AG04450 (cell line): ENCODE results near the gene OR51F2. TPM values are rescaled to one million over a fixed set of nuclear protein-coding genes. Genes with fewer than 3 reads are reported as not detected.
"Not testable (repeated sequence)": the region's sequence is repeated elsewhere in the genome, so short reads cannot be mapped to it uniquely, and the experiment has no call there.

Source experiments
- CTCF ChIA-PET: fragments of 300-600, 350-600 bp; formaldehyde crosslinking; extraction: SDS; loops from one replicate; lab custom pipeline; 2022; ENCODE audit warnings: antibody characterized with exemption, inconsistent platforms; lab: Charles Lee
- POLR2A ChIA-PET: fragments of 350-600 bp; formaldehyde crosslinking; extraction: SDS; loops from one replicate; lab custom pipeline; 2021; ENCODE audit warnings: antibody characterized with exemption, inconsistent platforms; lab: Yijun Ruan, JAX
- DNase-seq: peaks from one replicate; pipeline ENCODE4 v3.0.0-alpha.2; 2011; ENCODE audit warnings: low read depth, low spot score
- H3K27ac ChIP-seq: one replicate; pipeline ENCODE4 v1.5.1; 2012; ENCODE audit warnings: low read depth, low read length, control low read depth
- H3K27me3 ChIP-seq: one replicate; pipeline ENCODE4 v1.6.0; 2012; ENCODE audit warnings: low read length; ENCODE audit not compliant: control insufficient read depth, insufficient read depth
- H3K4me3 ChIP-seq: 2 replicates; pipeline ENCODE4 v1.5.1; 2011; ENCODE audit warnings: mild to moderate bottlenecking, low read depth, low read length, control low read depth
- H3K9me3 ChIP-seq: 2 replicates; pipeline ENCODE4 v1.5.1; 2012; ENCODE audit warnings: low read length; ENCODE audit not compliant: control insufficient read depth, insufficient read depth
- polyA minus RNA-seq: library from RNA; depleted of rRNA, polyadenylated mRNA; stranded (reverse); fragments of >200 nt; gene quantifications from 2 replicates; pipeline ENCODE4 v1.2.3, GENCODE V29; 2011; rRNA and poly(A)+ RNA removed
- polyA plus RNA-seq: library from polyadenylated mRNA; depleted of rRNA; stranded (reverse); fragments of >200 nt; gene quantifications from 2 replicates; pipeline ENCODE4 v1.2.3, GENCODE V29; 2011; rRNA removed
- TF ChIP-seq, protein P1 (sequence below): IDR thresholded peaks from 2 replicates; pipeline ENCODE4 v1.5.1; 2011; ENCODE audit warnings: low read depth, low read length, control low read depth, inconsistent platforms

The OR51F2 gene, protein sequence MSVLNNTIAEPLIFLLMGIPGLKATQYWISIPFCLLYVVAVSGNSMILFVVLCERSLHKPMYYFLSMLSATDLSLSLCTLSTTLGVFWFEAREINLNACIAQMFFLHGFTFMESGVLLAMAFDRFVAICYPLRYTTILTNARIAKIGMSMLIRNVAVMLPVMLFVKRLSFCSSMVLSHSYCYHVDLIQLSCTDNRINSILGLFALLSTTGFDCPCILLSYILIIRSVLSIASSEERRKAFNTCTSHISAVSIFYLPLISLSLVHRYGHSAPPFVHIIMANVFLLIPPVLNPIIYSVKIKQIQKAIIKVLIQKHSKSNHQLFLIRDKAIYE
- polyA plus RNA-seq (not detected in 2 replicates), polyA minus RNA-seq (1.2 TPM in 1 of 2 replicates, not detected in the other)

DNA sequence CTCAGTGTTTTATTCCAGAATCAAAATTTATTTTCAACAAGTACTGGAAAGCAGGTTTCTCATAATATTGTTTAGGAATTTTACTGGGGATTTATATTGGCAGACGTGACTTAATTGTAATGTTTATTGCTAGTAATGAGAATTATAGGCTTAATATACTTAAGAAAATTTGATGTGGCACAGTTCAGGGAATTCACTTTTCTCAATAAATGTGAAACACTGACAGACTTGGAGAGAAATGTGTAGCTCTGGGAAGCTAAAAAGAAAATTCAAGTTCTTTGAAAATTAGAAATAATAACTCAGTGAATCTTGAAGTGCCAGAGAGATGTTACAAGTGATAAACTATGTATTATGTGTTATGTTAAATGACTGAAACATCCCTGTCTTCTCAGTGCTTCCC lies at the start of gene OR51F2:
OR51F2 (plus strand) TSS at position 301 of the 400 bp plus-strand sequence. CDS start 101 bp downstream, outside the sequence.
- Histone ChIP-seq H3K27me3 (no peaks in the 10 kb centered on the region), H3K4me3 (no peak within 1 kb of the TSS), H3K9me3 (no peaks in the 10 kb centered on the region), H3K27ac (no peak within 1 kb of the TSS)
- no peak for DNase-seq
- ChIA-PET CTCF (interaction anchor here (1.4 kb wide), 1 partner anchor 184 kb away, joined by 4 read pairs; the partner anchor contains the start of gene OR51D1), POLR2A (no interaction called here)
- TF ChIP-seq, protein P1, sequence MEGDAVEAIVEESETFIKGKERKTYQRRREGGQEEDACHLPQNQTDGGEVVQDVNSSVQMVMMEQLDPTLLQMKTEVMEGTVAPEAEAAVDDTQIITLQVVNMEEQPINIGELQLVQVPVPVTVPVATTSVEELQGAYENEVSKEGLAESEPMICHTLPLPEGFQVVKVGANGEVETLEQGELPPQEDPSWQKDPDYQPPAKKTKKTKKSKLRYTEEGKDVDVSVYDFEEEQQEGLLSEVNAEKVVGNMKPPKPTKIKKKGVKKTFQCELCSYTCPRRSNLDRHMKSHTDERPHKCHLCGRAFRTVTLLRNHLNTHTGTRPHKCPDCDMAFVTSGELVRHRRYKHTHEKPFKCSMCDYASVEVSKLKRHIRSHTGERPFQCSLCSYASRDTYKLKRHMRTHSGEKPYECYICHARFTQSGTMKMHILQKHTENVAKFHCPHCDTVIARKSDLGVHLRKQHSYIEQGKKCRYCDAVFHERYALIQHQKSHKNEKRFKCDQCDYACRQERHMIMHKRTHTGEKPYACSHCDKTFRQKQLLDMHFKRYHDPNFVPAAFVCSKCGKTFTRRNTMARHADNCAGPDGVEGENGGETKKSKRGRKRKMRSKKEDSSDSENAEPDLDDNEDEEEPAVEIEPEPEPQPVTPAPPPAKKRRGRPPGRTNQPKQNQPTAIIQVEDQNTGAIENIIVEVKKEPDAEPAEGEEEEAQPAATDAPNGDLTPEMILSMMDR, result no peak

DNA sequence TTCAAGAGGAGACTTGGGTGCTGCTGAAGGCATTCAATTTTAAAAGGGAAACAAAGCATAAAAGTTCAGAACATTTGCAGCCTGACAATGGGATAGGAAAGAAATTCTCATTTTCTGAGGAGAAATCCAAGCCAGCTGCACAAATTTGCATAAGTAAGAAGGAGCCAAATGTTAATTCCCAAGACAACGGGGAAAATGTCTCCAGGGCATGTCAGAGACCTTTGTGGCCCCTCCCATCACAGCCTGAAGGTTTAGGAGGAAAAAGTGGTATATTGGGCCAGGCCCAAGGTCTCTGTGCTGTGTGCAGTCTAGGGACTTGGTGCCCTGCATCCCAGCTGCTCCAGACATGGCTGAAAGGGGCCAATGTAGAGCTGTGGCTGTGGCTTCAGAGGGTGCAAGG lies 38.7 kb upstream of the OR51F2 start:
- Histone ChIP-seq H3K27ac (no peak overlapping the region), H3K4me3 (no peak overlapping the region), H3K27me3 (peaks cover 3% of the 10 kb centered on the region), H3K9me3 (no peaks in the 10 kb centered on the region)
- ChIA-PET CTCF (interaction anchor here (3.0 kb wide), 1 partner anchor 146 kb away, joined by 13 read pairs; the partner anchor contains the start of gene OR51D1), POLR2A (no interaction called here)
- TF ChIP-seq, protein P1, result no peak
- no peak for DNase-seq

DNA sequence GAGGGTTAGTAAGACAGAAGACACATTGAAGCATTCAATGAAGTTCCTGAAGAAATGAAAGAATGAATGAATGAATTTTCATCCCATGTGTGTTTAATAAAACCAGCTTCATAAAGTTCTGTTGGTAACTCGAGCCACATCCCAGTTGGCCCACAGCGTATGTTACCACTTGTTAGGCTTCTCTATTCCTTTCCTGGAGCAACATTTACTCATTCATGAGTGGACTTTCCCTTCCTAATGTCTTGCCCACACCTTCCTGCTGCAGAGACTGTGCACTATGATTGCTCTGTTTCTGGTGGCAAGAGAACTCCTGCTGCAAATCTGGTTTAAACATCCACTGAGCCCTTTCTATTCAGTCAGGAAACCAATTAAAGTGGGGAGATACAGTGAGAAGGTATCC lies 23.9 kb upstream of the OR51F2 start:
- TF ChIP-seq, protein P1, result no peak
- POLR2A ChIA-PET, result no interaction called here
- CTCF ChIA-PET, result no interaction called here
- H3K27me3 ChIP-seq, result no peaks in the 10 kb centered on the region
- no peak for DNase-seq
- H3K4me3 ChIP-seq, result no peak overlapping the region
- no peak overlapping the region for H3K27ac ChIP-seq
- H3K9me3 ChIP-seq, result no peaks in the 10 kb centered on the region

DNA sequence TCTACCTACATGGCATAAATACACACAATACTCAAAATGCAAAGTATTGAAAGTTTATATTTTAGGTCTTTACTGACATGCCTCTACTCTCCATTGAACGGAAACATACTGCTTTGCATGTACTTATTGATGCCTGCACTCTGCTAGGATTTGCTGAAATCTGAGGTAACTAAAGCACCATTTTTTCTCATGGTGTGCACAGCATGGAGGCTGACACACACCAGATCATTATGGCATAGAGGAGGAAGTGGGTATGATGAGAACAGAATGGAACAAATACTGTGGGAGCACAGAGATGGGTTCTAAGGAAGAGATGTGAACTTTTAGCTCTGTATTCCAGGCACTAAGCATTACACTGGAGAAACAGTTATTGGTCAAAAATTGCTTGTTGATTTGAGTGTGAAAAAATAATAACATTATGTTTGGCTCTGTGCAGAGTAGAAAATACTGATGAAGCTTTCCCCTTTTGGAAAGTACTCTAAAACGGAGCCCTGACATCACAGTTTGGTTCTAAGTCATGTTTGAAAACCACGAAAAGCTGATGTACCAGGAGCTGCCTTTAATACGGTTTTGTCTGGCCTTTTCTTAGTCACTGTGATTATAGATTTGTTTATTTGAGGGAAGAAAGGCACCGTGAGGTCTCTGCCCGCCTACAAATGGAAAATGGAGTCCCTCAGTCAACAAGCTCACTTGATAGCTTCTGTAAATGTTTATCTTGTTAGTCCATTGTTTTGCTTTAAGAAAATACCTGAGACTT lies 22.5 kb upstream of the OR51F2 start:
- DNase-seq, result no peak
- Histone ChIP-seq H3K27me3 (no peaks in the 10 kb centered on the region), H3K9me3 (no peaks in the 10 kb centered on the region), H3K27ac (no peak overlapping the region), H3K4me3 (no peak overlapping the region)
- TF ChIP-seq, protein P1, result no peak
- CTCF ChIA-PET, result interaction anchor here (1.5 kb wide), 2 partner anchors 28 to 162 kb away, joined by 4 read pairs; partner anchors contain the start of gene OR51D1
- POLR2A ChIA-PET, result no interaction called here

DNA sequence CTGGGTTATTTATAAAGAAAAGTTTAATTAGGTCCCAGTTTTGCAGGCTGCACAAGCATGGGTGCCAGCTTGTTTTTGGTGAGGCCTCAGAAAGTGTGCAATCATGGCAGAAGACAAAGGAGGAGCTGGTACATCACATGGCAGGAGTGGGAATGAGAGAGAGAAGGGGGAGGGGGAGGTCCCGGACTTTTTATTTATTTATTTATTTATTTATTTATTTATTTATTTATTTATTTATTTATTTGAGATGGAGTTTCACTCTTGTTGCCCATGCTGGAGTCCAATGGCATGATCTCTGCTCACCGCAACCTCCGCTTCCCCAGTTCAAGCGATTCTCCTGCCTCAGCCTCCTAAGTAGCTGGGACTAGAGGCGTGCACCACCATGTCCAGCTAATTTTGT lies 19.8 kb upstream of the OR51F2 start:
- POLR2A ChIA-PET, H3K27me3 ChIP-seq, DNase-seq, H3K27ac ChIP-seq, H3K4me3 ChIP-seq, H3K9me3 ChIP-seq, CTCF ChIA-PET: not testable (repeated sequence)
